GM23338 (cell line): ENCODE data around the gene ADGRL3. TPM values are rescaled to one million over a fixed set of nuclear protein-coding genes. Genes with fewer than 3 reads are reported as not detected.
A peak's percentile ranks its signal among the peaks of the same experiment; 100 is the strongest.

Experiments
- ATAC-seq: fragments of 200-7000 bp; cut with Tn5 transposase; 3 replicates; pipeline ENCODE4 v1.9.1; 2020
- DNase-seq: peaks from one replicate; pipeline ENCODE4 v3.0.0-alpha.2; 2015; ENCODE audit warnings: low spot score
- H2AFZ ChIP-seq: fragments of 200-600 bp; sonication (generic); 2 replicates; pipeline ENCODE4 v1.8.0; 2016; ENCODE audit warnings: antibody characterized with exemption, mild to moderate bottlenecking, moderate library complexity
- H3F3A ChIP-seq: fragments of 200-600 bp; sonication (generic); replicated peaks from 2 replicates; pipeline ENCODE4 v1.8.0; 2017; ENCODE audit warnings: antibody characterized with exemption, mixed run types, low read depth
- H3K27ac ChIP-seq: fragments of 200-600 bp; sonication (generic); 2 replicates; pipeline ENCODE4 v1.6.1; 2016; ENCODE audit warnings: low read depth
- H3K27me3 ChIP-seq: fragments of 200-600 bp; sonication (generic); 2 replicates; pipeline ENCODE4 v1.8.0; 2016; ENCODE audit warnings: mild to moderate bottlenecking, mixed run types, moderate library complexity; ENCODE audit not compliant: insufficient read depth
- H3K36me3 ChIP-seq: fragments of 200-600 bp; sonication (generic); 2 replicates; pipeline ENCODE4 v1.8.0; 2016; ENCODE audit warnings: mild to moderate bottlenecking; ENCODE audit not compliant: insufficient read depth
- H3K4me1 ChIP-seq: fragments of 200-600 bp; sonication (generic); 2 replicates; pipeline ENCODE4 v1.8.0; 2016; ENCODE audit warnings: mild to moderate bottlenecking, moderate library complexity; ENCODE audit not compliant: insufficient read depth
- H3K4me2 ChIP-seq: fragments of 200-600 bp; sonication (generic); 2 replicates; pipeline ENCODE4 v1.7.1; 2017; ENCODE audit warnings: mixed run types
- H3K4me3 ChIP-seq: fragments of 200-600 bp; sonication (generic); 2 replicates; pipeline ENCODE4 v1.6.1; 2016; ENCODE audit warnings: mixed run types
- H3K79me2 ChIP-seq: fragments of 200-600 bp; sonication (generic); replicated peaks from 2 replicates; pipeline ENCODE4 v1.8.0; 2017; ENCODE audit warnings: mild to moderate bottlenecking; ENCODE audit not compliant: insufficient read depth
- H3K9me2 ChIP-seq: fragments of 200-600 bp; sonication (generic); 2 replicates; pipeline ENCODE4 v1.8.0; 2017; ENCODE audit not compliant: insufficient read depth
- H4K20me1 ChIP-seq: fragments of 200-600 bp; sonication (generic); replicated peaks from 2 replicates; pipeline ENCODE4 v1.8.0; 2017; ENCODE audit warnings: mild to moderate bottlenecking; ENCODE audit not compliant: insufficient read depth
- H3K27ac Mint-ChIP-seq: 2 replicates; pipeline ENCODE4 v1.8.0; 2020; ENCODE audit warnings: inconsistent platforms, mild to moderate bottlenecking, moderate library complexity, mixed read lengths
- H3K27me3 Mint-ChIP-seq: 3 replicates; pipeline ENCODE4 v1.8.0; 2022; ENCODE audit warnings: low read depth, mild to moderate bottlenecking, moderate library complexity, mixed read lengths, inconsistent platforms; ENCODE audit not compliant: insufficient read depth, poor library complexity
- H3K36me3 Mint-ChIP-seq: 3 replicates; pipeline ENCODE4 v1.8.0; 2021; ENCODE audit warnings: low read depth, mild to moderate bottlenecking, inconsistent platforms, moderate library complexity, mixed read lengths
- H3K4me1 Mint-ChIP-seq: 3 replicates; pipeline ENCODE4 v1.8.0; 2020; ENCODE audit warnings: mild to moderate bottlenecking, inconsistent platforms, mixed read lengths
- H3K4me3 Mint-ChIP-seq: 3 replicates; pipeline ENCODE4 v1.8.0; 2021; ENCODE audit warnings: moderate library complexity, mild to moderate bottlenecking, inconsistent platforms, mixed read lengths
- H3K9me3 Mint-ChIP-seq: 3 replicates; pipeline ENCODE4 v1.8.0; 2020; ENCODE audit warnings: moderate library complexity, mild to moderate bottlenecking, inconsistent platforms, mixed read lengths
- CREB1 ChIP-seq: fragments of 250-450 bp; sonication (Bioruptor Pico); IDR thresholded peaks from 2 replicates; pipeline ENCODE4 v1.5.0; 2020; ENCODE audit warnings: low read depth, mild to moderate bottlenecking, moderate library complexity
- EZH2phosphoT487 ChIP-seq: fragments of 200-600 bp; sonication (generic); IDR thresholded peaks from one replicate; pipeline ENCODE4 v1.8.1; 2018; ENCODE audit warnings: antibody characterized with exemption; ENCODE audit not compliant: unreplicated experiment
- JUNB ChIP-seq: IDR thresholded peaks from one replicate; pipeline ENCODE4 v1.6.1; 2016; ENCODE audit warnings: antibody characterized with exemption; ENCODE audit not compliant: unreplicated experiment
- NANOG ChIP-seq: IDR thresholded peaks from 2 replicates; pipeline ENCODE4 v1.6.1; 2016; ENCODE audit warnings: antibody characterized with exemption, borderline replicate concordance
- STAT1 ChIP-seq: IDR thresholded peaks from one replicate; pipeline ENCODE4 v1.6.1; 2016; ENCODE audit warnings: antibody characterized with exemption; ENCODE audit not compliant: unreplicated experiment
- polyA plus RNA-seq: library from polyadenylated mRNA; unstranded; fragments of >200 nt; fragmentation: Nextera tagmentation; extraction: Ambion mirVana; gene quantifications from 2 replicates; pipeline ENCODE4 v1.2.1, GENCODE V29; 2016
- total RNA-seq: library from RNA; depleted of rRNA; stranded (reverse); fragments of >200 nt; shearing (Covaris generic); gene quantifications from 2 replicates; pipeline ENCODE4 v1.2.3, GENCODE V29; 2014
- TF ChIP-seq, protein P1 (sequence below): IDR thresholded peaks from one replicate; pipeline ENCODE4 v1.6.1; 2018; ENCODE audit warnings: antibody characterized with exemption; ENCODE audit not compliant: unreplicated experiment
- TF ChIP-seq, protein P2 (sequence below), 2 experiments: fragments of 200-600 bp in 1 of 2; sonication (generic) in 1 of 2; conservative IDR thresholded peaks; 2 replicates each; pipeline versions ENCODE4 v1.5.1 to v1.6.1; 2016 to 2017; ENCODE audit warnings: antibody characterized with exemption in 2 of 2, low read depth in 2 of 2, mild to moderate bottlenecking in 2 of 2, moderate library complexity in 1 of 2
- TF ChIP-seq, protein P3 (sequence below): fragments of 250-450 bp; sonication (Bioruptor Pico); IDR thresholded peaks from 2 replicates; pipeline ENCODE4 v1.5.0; 2020; ENCODE audit warnings: mild to moderate bottlenecking, moderate library complexity

The ADGRL3 gene
- total and polyA plus RNA-seq, 2 experiments from 2014 or later = 9.7 to 16.5 TPM

DNA sequence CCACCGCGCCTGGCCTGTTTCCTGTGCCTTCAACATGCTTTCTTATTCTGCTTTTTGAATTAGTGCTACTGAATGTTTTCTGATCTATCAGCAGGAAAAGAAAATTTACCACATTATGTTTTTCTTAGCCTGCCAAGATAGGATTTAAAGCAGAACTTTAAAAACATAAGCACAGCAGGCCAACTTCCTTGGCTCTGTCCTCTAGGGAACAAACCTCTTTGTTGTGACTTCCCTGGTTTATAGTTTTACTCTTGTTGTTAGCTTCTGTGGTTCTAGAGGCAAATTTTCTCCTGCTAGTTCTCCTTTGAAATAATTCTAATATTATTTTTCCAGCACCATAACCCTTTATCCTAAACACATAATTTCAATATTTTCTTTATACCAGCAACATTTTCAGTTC, 605.1 kb downstream of the ADGRL3 start:
- H3K4me1 Mint-ChIP-seq = peaks cover 17% of the 10 kb centered on the region
- no peaks in the 10 kb centered on the region for H3K9me2 ChIP-seq
- no peaks in the 10 kb centered on the region for H3K36me3 ChIP-seq
- no peaks in the 10 kb centered on the region for H3K4me1 ChIP-seq
- no peaks in the 10 kb centered on the region for H3K27me3 ChIP-seq
- TF ChIP-seq EZH2phosphoT487 (no peak), CREB1 (no peak), NANOG (no peak), JUNB (no peak), STAT1 (no peak)
- TF ChIP-seq, protein P1, sequence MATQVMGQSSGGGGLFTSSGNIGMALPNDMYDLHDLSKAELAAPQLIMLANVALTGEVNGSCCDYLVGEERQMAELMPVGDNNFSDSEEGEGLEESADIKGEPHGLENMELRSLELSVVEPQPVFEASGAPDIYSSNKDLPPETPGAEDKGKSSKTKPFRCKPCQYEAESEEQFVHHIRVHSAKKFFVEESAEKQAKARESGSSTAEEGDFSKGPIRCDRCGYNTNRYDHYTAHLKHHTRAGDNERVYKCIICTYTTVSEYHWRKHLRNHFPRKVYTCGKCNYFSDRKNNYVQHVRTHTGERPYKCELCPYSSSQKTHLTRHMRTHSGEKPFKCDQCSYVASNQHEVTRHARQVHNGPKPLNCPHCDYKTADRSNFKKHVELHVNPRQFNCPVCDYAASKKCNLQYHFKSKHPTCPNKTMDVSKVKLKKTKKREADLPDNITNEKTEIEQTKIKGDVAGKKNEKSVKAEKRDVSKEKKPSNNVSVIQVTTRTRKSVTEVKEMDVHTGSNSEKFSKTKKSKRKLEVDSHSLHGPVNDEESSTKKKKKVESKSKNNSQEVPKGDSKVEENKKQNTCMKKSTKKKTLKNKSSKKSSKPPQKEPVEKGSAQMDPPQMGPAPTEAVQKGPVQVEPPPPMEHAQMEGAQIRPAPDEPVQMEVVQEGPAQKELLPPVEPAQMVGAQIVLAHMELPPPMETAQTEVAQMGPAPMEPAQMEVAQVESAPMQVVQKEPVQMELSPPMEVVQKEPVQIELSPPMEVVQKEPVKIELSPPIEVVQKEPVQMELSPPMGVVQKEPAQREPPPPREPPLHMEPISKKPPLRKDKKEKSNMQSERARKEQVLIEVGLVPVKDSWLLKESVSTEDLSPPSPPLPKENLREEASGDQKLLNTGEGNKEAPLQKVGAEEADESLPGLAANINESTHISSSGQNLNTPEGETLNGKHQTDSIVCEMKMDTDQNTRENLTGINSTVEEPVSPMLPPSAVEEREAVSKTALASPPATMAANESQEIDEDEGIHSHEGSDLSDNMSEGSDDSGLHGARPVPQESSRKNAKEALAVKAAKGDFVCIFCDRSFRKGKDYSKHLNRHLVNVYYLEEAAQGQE = no peak
- TF ChIP-seq, protein P2, sequence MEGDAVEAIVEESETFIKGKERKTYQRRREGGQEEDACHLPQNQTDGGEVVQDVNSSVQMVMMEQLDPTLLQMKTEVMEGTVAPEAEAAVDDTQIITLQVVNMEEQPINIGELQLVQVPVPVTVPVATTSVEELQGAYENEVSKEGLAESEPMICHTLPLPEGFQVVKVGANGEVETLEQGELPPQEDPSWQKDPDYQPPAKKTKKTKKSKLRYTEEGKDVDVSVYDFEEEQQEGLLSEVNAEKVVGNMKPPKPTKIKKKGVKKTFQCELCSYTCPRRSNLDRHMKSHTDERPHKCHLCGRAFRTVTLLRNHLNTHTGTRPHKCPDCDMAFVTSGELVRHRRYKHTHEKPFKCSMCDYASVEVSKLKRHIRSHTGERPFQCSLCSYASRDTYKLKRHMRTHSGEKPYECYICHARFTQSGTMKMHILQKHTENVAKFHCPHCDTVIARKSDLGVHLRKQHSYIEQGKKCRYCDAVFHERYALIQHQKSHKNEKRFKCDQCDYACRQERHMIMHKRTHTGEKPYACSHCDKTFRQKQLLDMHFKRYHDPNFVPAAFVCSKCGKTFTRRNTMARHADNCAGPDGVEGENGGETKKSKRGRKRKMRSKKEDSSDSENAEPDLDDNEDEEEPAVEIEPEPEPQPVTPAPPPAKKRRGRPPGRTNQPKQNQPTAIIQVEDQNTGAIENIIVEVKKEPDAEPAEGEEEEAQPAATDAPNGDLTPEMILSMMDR (conservative IDR thresholded peaks at IDR 0.05; ENCODE audit: low read depth in 2 of 2) = no peak
- no peak overlapping the region for H3K4me3 Mint-ChIP-seq
- no peaks in the 10 kb centered on the region for H4K20me1 ChIP-seq
- H3F3A ChIP-seq = no peaks in the 10 kb centered on the region
- H3K9me3 Mint-ChIP-seq = no peaks in the 10 kb centered on the region
- no peak overlapping the region for H3K27ac ChIP-seq
- no peak overlapping the region for H3K4me3 ChIP-seq
- DNase-seq (no peak), ATAC-seq (no peak)
- H2AFZ ChIP-seq = no peak overlapping the region
- no peak overlapping the region for H3K27ac Mint-ChIP-seq
- no peaks in the 10 kb centered on the region for H3K79me2 ChIP-seq
- 0 out of 2 replicates have a peak overlapping the region, but pooled peaks have one; percentile 11 for H3K4me2 ChIP-seq
- no peaks in the 10 kb centered on the region for H3K27me3 Mint-ChIP-seq
- no peaks in the 10 kb centered on the region for H3K36me3 Mint-ChIP-seq

DNA sequence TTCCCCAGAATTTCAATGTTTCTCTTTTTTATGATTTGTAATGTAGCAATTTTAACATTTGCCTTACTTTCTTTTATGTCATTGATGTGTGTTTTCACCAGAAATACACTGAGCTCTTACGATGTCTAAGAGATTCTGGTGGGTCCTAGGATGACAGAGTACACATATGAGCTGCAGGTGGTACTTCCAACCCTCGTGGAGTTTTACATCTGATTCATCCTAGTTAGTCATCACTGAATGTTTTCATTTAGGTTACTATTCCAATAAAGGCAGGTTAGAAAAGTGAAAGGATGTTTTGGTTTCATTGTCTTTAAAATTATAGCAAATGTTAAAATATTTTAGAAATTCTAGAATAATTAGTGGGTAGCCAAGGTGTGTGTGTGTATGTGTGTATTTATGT, 605.9 kb downstream of the ADGRL3 start:
- Histone ChIP-seq H3K4me3 (no peak overlapping the region), H3K4me1 (no peaks in the 10 kb centered on the region), H3K4me2 (no peak overlapping the region), H2AFZ (no peak overlapping the region), H3F3A (no peaks in the 10 kb centered on the region), H3K9me2 (no peaks in the 10 kb centered on the region), H3K27ac (no peak overlapping the region), H3K36me3 (no peaks in the 10 kb centered on the region), H3K79me2 (no peaks in the 10 kb centered on the region), H4K20me1 (no peaks in the 10 kb centered on the region), H3K27me3 (no peaks in the 10 kb centered on the region)
- ATAC-seq = no peak
- Mint-ChIP-seq H3K36me3 (no peaks in the 10 kb centered on the region), H3K4me3 (no peak overlapping the region), H3K27me3 (no peaks in the 10 kb centered on the region), H3K4me1 (peaks cover 17% of the 10 kb centered on the region), H3K27ac (no peak overlapping the region), H3K9me3 (no peaks in the 10 kb centered on the region)
- DNase-seq = no peak
- TF ChIP-seq, protein P3, sequence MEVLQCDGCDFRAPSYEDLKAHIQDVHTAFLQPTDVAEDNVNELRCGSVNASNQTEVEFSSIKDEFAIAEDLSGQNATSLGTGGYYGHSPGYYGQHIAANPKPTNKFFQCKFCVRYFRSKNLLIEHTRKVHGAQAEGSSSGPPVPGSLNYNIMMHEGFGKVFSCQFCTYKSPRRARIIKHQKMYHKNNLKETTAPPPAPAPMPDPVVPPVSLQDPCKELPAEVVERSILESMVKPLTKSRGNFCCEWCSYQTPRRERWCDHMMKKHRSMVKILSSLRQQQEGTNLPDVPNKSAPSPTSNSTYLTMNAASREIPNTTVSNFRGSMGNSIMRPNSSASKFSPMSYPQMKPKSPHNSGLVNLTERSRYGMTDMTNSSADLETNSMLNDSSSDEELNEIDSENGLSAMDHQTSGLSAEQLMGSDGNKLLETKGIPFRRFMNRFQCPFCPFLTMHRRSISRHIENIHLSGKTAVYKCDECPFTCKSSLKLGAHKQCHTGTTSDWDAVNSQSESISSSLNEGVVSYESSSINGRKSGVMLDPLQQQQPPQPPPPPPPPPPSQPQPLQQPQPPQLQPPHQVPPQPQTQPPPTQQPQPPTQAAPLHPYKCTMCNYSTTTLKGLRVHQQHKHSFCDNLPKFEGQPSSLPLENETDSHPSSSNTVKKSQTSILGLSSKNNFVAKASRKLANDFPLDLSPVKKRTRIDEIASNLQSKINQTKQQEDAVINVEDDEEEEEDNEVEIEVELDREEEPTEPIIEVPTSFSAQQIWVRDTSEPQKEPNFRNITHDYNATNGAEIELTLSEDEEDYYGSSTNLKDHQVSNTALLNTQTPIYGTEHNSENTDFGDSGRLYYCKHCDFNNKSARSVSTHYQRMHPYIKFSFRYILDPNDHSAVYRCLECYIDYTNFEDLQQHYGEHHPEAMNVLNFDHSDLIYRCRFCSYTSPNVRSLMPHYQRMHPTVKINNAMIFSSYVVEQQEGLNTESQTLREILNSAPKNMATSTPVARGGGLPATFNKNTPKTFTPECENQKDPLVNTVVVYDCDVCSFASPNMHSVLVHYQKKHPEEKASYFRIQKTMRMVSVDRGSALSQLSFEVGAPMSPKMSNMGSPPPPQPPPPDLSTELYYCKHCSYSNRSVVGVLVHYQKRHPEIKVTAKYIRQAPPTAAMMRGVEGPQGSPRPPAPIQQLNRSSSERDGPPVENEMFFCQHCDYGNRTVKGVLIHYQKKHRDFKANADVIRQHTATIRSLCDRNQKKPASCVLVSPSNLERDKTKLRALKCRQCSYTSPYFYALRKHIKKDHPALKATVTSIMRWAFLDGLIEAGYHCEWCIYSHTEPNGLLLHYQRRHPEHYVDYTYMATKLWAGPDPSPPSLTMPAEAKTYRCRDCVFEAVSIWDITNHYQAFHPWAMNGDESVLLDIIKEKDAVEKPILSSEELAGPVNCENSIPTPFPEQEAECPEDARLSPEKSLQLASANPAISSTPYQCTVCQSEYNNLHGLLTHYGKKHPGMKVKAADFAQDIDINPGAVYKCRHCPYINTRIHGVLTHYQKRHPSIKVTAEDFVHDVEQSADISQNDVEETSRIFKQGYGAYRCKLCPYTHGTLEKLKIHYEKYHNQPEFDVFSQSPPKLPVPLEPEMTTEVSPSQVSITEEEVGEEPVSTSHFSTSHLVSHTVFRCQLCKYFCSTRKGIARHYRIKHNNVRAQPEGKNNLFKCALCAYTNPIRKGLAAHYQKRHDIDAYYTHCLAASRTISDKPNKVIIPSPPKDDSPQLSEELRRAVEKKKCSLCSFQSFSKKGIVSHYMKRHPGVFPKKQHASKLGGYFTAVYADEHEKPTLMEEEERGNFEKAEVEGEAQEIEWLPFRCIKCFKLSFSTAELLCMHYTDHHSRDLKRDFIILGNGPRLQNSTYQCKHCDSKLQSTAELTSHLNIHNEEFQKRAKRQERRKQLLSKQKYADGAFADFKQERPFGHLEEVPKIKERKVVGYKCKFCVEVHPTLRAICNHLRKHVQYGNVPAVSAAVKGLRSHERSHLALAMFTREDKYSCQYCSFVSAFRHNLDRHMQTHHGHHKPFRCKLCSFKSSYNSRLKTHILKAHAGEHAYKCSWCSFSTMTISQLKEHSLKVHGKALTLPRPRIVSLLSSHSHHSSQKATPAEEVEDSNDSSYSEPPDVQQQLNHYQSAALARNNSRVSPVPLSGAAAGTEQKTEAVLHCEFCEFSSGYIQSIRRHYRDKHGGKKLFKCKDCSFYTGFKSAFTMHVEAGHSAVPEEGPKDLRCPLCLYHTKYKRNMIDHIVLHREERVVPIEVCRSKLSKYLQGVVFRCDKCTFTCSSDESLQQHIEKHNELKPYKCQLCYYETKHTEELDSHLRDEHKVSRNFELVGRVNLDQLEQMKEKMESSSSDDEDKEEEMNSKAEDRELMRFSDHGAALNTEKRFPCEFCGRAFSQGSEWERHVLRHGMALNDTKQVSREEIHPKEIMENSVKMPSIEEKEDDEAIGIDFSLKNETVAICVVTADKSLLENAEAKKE = no peak
